HCT116 (cell line): ENCODE measurements around the gene LFNG. TPM values are rescaled to one million over a fixed set of nuclear protein-coding genes. Genes with fewer than 3 reads are reported as not detected.

ENCODE experiments used
- ATAC-seq: fragments of 200-7000 bp; cut with Tn5 transposase; 2 replicates; pipeline ENCODE4 v1.9.1; 2020; ENCODE audit warnings: mild to moderate bottlenecking, moderate library complexity
- BruUV-seq: library from RNA; stranded (reverse); fragments of 400-500 nt; replicated peaks from 2 replicates; lab custom pipeline; 2021; lab: Mats Ljungman, UMichigan
- CTCF ChIA-PET: fragments of 300-600 bp; sonication (Branson Sonifier 250); formaldehyde crosslinking; loops from one replicate; lab custom pipeline; 2021; ENCODE audit warnings: antibody characterized with exemption; lab: Charles Lee
- POLR2A ChIA-PET: fragments of 300-600, 350-600 bp; sonication (Branson Sonifier 250); formaldehyde crosslinking; loops from one replicate; lab custom pipeline; 2021; ENCODE audit warnings: antibody characterized with exemption; lab: Charles Lee
- RAD21 ChIA-PET, 2 experiments: fragments of 300-600 bp; sonication (Branson Sonifier 250); formaldehyde crosslinking; loops; one replicate each; lab custom pipeline; 2023; ENCODE audit warnings: low total read pairs in 2 of 2; ENCODE audit not compliant: uncharacterized antibody in 2 of 2, unreplicated experiment in 2 of 2, low non-redundant PET in 1 of 2; lab: Charles Lee
- DNase-seq: peaks from one replicate; pipeline ENCODE4 v3.0.0-alpha.2; 2010; ENCODE audit warnings: low read depth, low spot score
- H2AFZ ChIP-seq: fragments of 200-600 bp; shearing (Covaris generic), sonication (generic); 2 replicates; pipeline ENCODE4 v1.6.1; 2017; ENCODE audit warnings: low read depth, mixed run types, mixed read lengths, antibody characterized with exemption, low read length; ENCODE audit not compliant: poor library complexity, severe bottlenecking
- H3K27ac ChIP-seq: 2 replicates; pipeline ENCODE4 v1.5.1; 2012; ENCODE audit warnings: low read depth, low read length
- H3K27me3 ChIP-seq: fragments of 200-600 bp; sonication (generic); 2 replicates; pipeline ENCODE4 v1.6.1; 2016; ENCODE audit warnings: mixed run types, low read length, mixed read lengths; ENCODE audit not compliant: insufficient read depth
- H3K36me3 ChIP-seq, 2 experiments: fragments of 200-500 bp in 1 of 2; fragments of 200-600 bp in 1 of 2; sonication (Bioruptor generic) in 1 of 2; sonication (generic) in 1 of 2; 2 replicates each; pipeline versions ENCODE4 v1.5.1 to v1.6.1; 2014 to 2016; ENCODE audit warnings: low read length in 2 of 2, inconsistent platforms in 1 of 2, mixed read lengths in 1 of 2, mixed run types in 1 of 2; ENCODE audit not compliant: insufficient read depth in 2 of 2, control insufficient read depth in 1 of 2
- H3K4me1 ChIP-seq, 2 experiments: fragments of 200-600 bp in 1 of 2; sonication (generic) in 1 of 2; 2 replicates each; pipeline versions ENCODE4 v1.5.1 to v1.6.1; 2012 to 2017; ENCODE audit warnings: low read length in 2 of 2, inconsistent platforms in 1 of 2, mild to moderate bottlenecking in 1 of 2, mixed read lengths in 1 of 2, mixed run types in 1 of 2, moderate library complexity in 1 of 2; ENCODE audit not compliant: insufficient read depth in 2 of 2, control insufficient read depth in 1 of 2
- H3K4me2 ChIP-seq: fragments of 200-600 bp; sonication (generic); 2 replicates; pipeline ENCODE4 v1.6.1; 2017; ENCODE audit warnings: mixed run types, low read length, mixed read lengths
- H3K4me3 ChIP-seq, 2 experiments: fragments of 200-600 bp in 1 of 2; sonication (generic) in 1 of 2; replicated peaks in 1 of 2; 2 replicates each; pipeline ENCODE4 v1.5.1; 2011 to 2016; ENCODE audit warnings: low read length in 2 of 2, control low read depth in 1 of 2, low read depth in 1 of 2, mild to moderate bottlenecking in 1 of 2, mixed read lengths in 1 of 2, mixed run types in 1 of 2
- H3K79me2 ChIP-seq: fragments of 200-600 bp; sonication (generic); 2 replicates; pipeline ENCODE4 v1.6.1; 2017; ENCODE audit warnings: mild to moderate bottlenecking, mixed run types, low read length, moderate library complexity, mixed read lengths; ENCODE audit not compliant: insufficient read depth
- H3K9ac ChIP-seq: fragments of 200-600 bp; sonication (generic); 2 replicates; pipeline ENCODE4 v1.6.1; 2016; ENCODE audit warnings: low read length, mixed read lengths
- H3K9me2 ChIP-seq: fragments of 200-600 bp; sonication (generic), shearing (Covaris generic); 2 replicates; pipeline ENCODE4 v1.6.1; 2017; ENCODE audit warnings: mixed run types, mild to moderate bottlenecking, moderate library complexity; ENCODE audit not compliant: insufficient read depth
- H3K9me3 ChIP-seq, 2 experiments: fragments of 200-500 bp in 1 of 2; fragments of 200-600 bp in 1 of 2; sonication (Bioruptor generic) in 1 of 2; sonication (generic) in 1 of 2; 2 replicates each; pipeline ENCODE4 v1.6.1; 2014 to 2017; ENCODE audit warnings: low read length in 2 of 2, mixed read lengths in 2 of 2, inconsistent platforms in 1 of 2, low read depth in 1 of 2, mild to moderate bottlenecking in 1 of 2, mixed run types in 1 of 2, moderate library complexity in 1 of 2; ENCODE audit not compliant: control insufficient read depth in 1 of 2, insufficient read depth in 1 of 2
- H4K20me1 ChIP-seq: fragments of 200-600 bp; sonication (generic), shearing (Covaris generic); 2 replicates; pipeline ENCODE4 v1.6.1; 2017; ENCODE audit warnings: mixed run types, mild to moderate bottlenecking, moderate library complexity; ENCODE audit not compliant: insufficient read depth
- CBX3 ChIP-seq: IDR thresholded peaks from 2 replicates; pipeline ENCODE4 v1.6.1; 2012; ENCODE audit warnings: low read depth
- CEBPB ChIP-seq: IDR thresholded peaks from 2 replicates; pipeline ENCODE4 v1.6.1; 2012; ENCODE audit warnings: low read depth
- CTCF ChIP-seq, 3 experiments: fragments of 200-600 bp in 1 of 3; sonication (generic) in 1 of 3; IDR thresholded peaks in 2 of 3; conservative IDR thresholded peaks in 1 of 3; 2 replicates each; pipeline ENCODE4 v1.5.1; 2012 to 2017; ENCODE audit warnings: low read depth in 2 of 3, low read length in 2 of 3, antibody characterized with exemption in 1 of 3, borderline replicate concordance in 1 of 3, control low read depth in 1 of 3, mild to moderate bottlenecking in 1 of 3, mixed read lengths in 1 of 3, mixed run types in 1 of 3, moderate library complexity in 1 of 3; ENCODE audit not compliant: insufficient read depth in 1 of 3
- ELF1 ChIP-seq: IDR thresholded peaks from 2 replicates; pipeline ENCODE4 v1.6.1; 2012; ENCODE audit warnings: low read depth, borderline replicate concordance
- EZH2phosphoT487 ChIP-seq: fragments of 200-600 bp; IDR thresholded peaks from 2 replicates; pipeline ENCODE4 v1.6.1; 2018; ENCODE audit warnings: antibody characterized with exemption, borderline replicate concordance
- JUND ChIP-seq: IDR thresholded peaks from 2 replicates; pipeline ENCODE4 v1.6.1; 2012
- POLR2A ChIP-seq: IDR thresholded peaks from 2 replicates; pipeline ENCODE4 v1.7.0; 2011; ENCODE audit warnings: borderline replicate concordance; ENCODE audit not compliant: insufficient read depth, insufficient read length; ENCODE audit errors: extremely low read depth
- POLR2AphosphoS5 ChIP-seq: IDR thresholded peaks from 2 replicates; pipeline ENCODE4 v1.6.1; 2011; ENCODE audit warnings: mild to moderate bottlenecking, low read depth, low read length, moderate library complexity
- RAD21 ChIP-seq: IDR thresholded peaks from 2 replicates; pipeline ENCODE4 v1.6.1; 2012; ENCODE audit warnings: low read depth, mild to moderate bottlenecking
- SIN3A ChIP-seq: IDR thresholded peaks from 2 replicates; pipeline ENCODE4 v1.6.1; 2012; ENCODE audit warnings: low read depth
- SP1 ChIP-seq: IDR thresholded peaks from 2 replicates; pipeline ENCODE4 v1.6.1; 2012; ENCODE audit warnings: low read depth
- SRF ChIP-seq: IDR thresholded peaks from 2 replicates; pipeline ENCODE4 v1.6.1; 2012; ENCODE audit warnings: low read depth
- TCF7L2 ChIP-seq: IDR thresholded peaks from 2 replicates; pipeline ENCODE4 v1.7.0; 2011; ENCODE audit warnings: borderline replicate concordance, inconsistent platforms; ENCODE audit not compliant: insufficient read depth, insufficient read length; ENCODE audit errors: extremely low read depth
- intact Hi-C: fragments of 100-400 bp; cut with micrococcal nuclease; formaldehyde crosslinking; loops from 2 replicates; pipeline ENCODE4 v1.10.0; 2022
- total RNA-seq: library from RNA; stranded (reverse); gene quantifications from one replicate; pipeline ENCODE4 v1.2.1, GENCODE V29; 2021; ENCODE audit not compliant: unreplicated experiment
- TF ChIP-seq, protein P1 (sequence below): IDR thresholded peaks from 2 replicates; pipeline ENCODE4 v1.6.1; 2012; ENCODE audit warnings: low read depth
- TF ChIP-seq, protein P2 (sequence below): IDR thresholded peaks from 2 replicates; pipeline ENCODE4 v1.6.1; 2011; ENCODE audit warnings: mild to moderate bottlenecking, low read length, moderate library complexity; ENCODE audit not compliant: insufficient replicate concordance; ENCODE audit errors: extremely low read depth
- TF ChIP-seq, protein P3 (sequence below): IDR thresholded peaks from 2 replicates; pipeline ENCODE4 v1.6.1; 2012
- TF ChIP-seq, protein P4 (sequence below): IDR thresholded peaks from 2 replicates; pipeline ENCODE4 v1.6.1; 2012

Gene LFNG
- total RNA-seq, 1 experiment from 2014 or later = 14.3 TPM

DNA sequence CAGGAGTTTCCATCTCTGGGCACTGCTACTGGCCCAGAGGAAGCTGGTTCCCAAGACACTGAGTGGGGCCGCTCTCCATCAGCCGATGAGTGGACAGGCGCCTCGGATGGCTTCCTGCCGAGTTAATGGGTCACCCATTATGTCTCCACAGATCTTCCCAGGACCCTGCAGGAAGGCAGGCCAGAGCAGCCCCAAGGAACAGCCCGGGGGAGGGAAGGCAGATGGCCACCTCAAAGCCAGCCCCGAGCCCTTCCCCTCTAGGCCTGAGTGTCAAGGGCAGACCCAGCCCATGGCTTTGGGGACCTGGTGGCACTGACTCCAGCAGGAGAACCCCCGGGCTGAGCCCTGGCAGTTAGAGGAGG, 3.4 kb upstream of the LFNG start:
- Histone ChIP-seq H3K27ac (no peak overlapping the region), H2AFZ (no peak overlapping the region), H3K27me3 (no peaks in the 10 kb centered on the region), H3K9me3 (no peaks in the 10 kb centered on the region), H3K4me2 (no peak overlapping the region), H4K20me1 (no peaks in the 10 kb centered on the region), H3K9me2 (no peaks in the 10 kb centered on the region), H3K4me1 (peaks cover 12 to 38% of the 10 kb centered on the region in 2 experiments; a peak in 3 of 4 replicates), H3K9ac (no peak overlapping the region), H3K36me3 (no peaks in the 10 kb centered on the region), H3K79me2 (peaks cover 6% of the 10 kb centered on the region; the same call in 1 of the 2 replicates), H3K4me3 (no peak overlapping the region)
- intact Hi-C loops = no loop called here
- TF ChIP-seq CBX3 (no peak), SRF (no peak), CEBPB (no peak), JUND (no peak), CTCF (IDR thresholded peaks at IDR 0.05 in 2 of 3, conservative IDR thresholded peaks at IDR 0.05 in 1 of 3; ENCODE audit: borderline replicate concordance in 1 of 3, insufficient read depth in 1 of 3, low read depth in 2 of 3, low read length in 2 of 3) (no peak), TCF7L2 (no peak), RAD21 (no peak), SIN3A (no peak), SP1 (no peak), POLR2AphosphoS5 (no peak), POLR2A (no peak), EZH2phosphoT487 (no peak), ELF1 (no peak)
- TF ChIP-seq, protein P1, sequence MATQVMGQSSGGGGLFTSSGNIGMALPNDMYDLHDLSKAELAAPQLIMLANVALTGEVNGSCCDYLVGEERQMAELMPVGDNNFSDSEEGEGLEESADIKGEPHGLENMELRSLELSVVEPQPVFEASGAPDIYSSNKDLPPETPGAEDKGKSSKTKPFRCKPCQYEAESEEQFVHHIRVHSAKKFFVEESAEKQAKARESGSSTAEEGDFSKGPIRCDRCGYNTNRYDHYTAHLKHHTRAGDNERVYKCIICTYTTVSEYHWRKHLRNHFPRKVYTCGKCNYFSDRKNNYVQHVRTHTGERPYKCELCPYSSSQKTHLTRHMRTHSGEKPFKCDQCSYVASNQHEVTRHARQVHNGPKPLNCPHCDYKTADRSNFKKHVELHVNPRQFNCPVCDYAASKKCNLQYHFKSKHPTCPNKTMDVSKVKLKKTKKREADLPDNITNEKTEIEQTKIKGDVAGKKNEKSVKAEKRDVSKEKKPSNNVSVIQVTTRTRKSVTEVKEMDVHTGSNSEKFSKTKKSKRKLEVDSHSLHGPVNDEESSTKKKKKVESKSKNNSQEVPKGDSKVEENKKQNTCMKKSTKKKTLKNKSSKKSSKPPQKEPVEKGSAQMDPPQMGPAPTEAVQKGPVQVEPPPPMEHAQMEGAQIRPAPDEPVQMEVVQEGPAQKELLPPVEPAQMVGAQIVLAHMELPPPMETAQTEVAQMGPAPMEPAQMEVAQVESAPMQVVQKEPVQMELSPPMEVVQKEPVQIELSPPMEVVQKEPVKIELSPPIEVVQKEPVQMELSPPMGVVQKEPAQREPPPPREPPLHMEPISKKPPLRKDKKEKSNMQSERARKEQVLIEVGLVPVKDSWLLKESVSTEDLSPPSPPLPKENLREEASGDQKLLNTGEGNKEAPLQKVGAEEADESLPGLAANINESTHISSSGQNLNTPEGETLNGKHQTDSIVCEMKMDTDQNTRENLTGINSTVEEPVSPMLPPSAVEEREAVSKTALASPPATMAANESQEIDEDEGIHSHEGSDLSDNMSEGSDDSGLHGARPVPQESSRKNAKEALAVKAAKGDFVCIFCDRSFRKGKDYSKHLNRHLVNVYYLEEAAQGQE = no peak
- TF ChIP-seq, protein P2, sequence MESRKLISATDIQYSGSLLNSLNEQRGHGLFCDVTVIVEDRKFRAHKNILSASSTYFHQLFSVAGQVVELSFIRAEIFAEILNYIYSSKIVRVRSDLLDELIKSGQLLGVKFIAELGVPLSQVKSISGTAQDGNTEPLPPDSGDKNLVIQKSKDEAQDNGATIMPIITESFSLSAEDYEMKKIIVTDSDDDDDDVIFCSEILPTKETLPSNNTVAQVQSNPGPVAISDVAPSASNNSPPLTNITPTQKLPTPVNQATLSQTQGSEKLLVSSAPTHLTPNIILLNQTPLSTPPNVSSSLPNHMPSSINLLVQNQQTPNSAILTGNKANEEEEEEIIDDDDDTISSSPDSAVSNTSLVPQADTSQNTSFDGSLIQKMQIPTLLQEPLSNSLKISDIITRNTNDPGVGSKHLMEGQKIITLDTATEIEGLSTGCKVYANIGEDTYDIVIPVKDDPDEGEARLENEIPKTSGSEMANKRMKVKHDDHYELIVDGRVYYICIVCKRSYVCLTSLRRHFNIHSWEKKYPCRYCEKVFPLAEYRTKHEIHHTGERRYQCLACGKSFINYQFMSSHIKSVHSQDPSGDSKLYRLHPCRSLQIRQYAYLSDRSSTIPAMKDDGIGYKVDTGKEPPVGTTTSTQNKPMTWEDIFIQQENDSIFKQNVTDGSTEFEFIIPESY = no peak
- TF ChIP-seq, protein P3, sequence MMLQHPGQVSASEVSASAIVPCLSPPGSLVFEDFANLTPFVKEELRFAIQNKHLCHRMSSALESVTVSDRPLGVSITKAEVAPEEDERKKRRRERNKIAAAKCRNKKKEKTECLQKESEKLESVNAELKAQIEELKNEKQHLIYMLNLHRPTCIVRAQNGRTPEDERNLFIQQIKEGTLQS = no peak
- TF ChIP-seq, protein P4, sequence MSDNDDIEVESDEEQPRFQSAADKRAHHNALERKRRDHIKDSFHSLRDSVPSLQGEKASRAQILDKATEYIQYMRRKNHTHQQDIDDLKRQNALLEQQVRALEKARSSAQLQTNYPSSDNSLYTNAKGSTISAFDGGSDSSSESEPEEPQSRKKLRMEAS = no peak
- DNase-seq (no peak), ATAC-seq (no peak)
- POLR2A ChIA-PET = no interaction called here
- RAD21 ChIA-PET = no interaction called here
- BruUV-seq = no TSS peak
- CTCF ChIA-PET = no interaction called here
